HG02973 (cell line): ENCODE data around the gene ATP8A2.

Source experiments
- ATAC-seq: cut with Tn5 transposase; IDR thresholded peaks from one replicate; pipeline ENCODE4 v1.9.1; 2021; ENCODE audit warnings: moderate library complexity; ENCODE audit not compliant: unreplicated experiment

The ATP8A2 gene

GRCh38 chr13:26022538-26023292, 650.9 kb downstream of the ATP8A2 start:
- ATAC-seq, result no peak

- no peak for ATAC-seq
Measured at GRCh38 chr13:26024558-26024957, 652.8 kb downstream of the ATP8A2 start.

GRCh38 chr13:26025196-26025595, 653.4 kb downstream of the ATP8A2 start:
- no peak for ATAC-seq

GRCh38 chr13:26025771-26026170, 654.0 kb downstream of the ATP8A2 start:
- ATAC-seq, result no peak

- ATAC-seq, result no peak
Measured at GRCh38 chr13:26026211-26026610, 654.4 kb downstream of the ATP8A2 start.

- no peak for ATAC-seq
Measured at GRCh38 chr13:26029581-26030136, 657.9 kb downstream of the ATP8A2 start.

- no peak for ATAC-seq
Measured at GRCh38 chr13:26030331-26030730, 658.6 kb downstream of the ATP8A2 start.

- no peak for ATAC-seq
Measured at GRCh38 chr13:26034018-26034417, 662.2 kb downstream of the ATP8A2 start.

GRCh38 chr13:26036383-26036782, 664.6 kb downstream of the ATP8A2 start:
- ATAC-seq, result no peak

- ATAC-seq, result no peak
Measured at GRCh38 chr13:26037302-26037701, 665.5 kb downstream of the ATP8A2 start.

GRCh38 chr13:26038931-26039475, 667.2 kb downstream of the ATP8A2 start:
- ATAC-seq, result no peak

- ATAC-seq, result no peak
Measured at GRCh38 chr13:26041444-26041843, 669.7 kb downstream of the ATP8A2 start.

- ATAC-seq, result no peak
Measured at GRCh38 chr13:26042785-26043184, 671.0 kb downstream of the ATP8A2 start.

GRCh38 chr13:26045142-26045541, 673.4 kb downstream of the ATP8A2 start:
- no peak for ATAC-seq

- ATAC-seq, result no peak
Measured at GRCh38 chr13:26046639-26047038, 674.9 kb downstream of the ATP8A2 start.

GRCh38 chr13:26047040-26047439, 675.3 kb downstream of the ATP8A2 start:
- no peak for ATAC-seq

- ATAC-seq, result no peak
Measured at GRCh38 chr13:26048741-26049140, 677.0 kb downstream of the ATP8A2 start.

GRCh38 chr13:26050568-26051230, 678.9 kb downstream of the ATP8A2 start:
- ATAC-seq, result no peak

GRCh38 chr13:26051231-26051656, 679.5 kb downstream of the ATP8A2 start:
- ATAC-seq, result no peak

GRCh38 chr13:26051657-26052311, 680.0 kb downstream of the ATP8A2 start, which contains the start of gene SHISA2:
Gene SHISA2 (minus strand): TSS chr13:26052016. CDS start chr13:26050975, 1,041 bp downstream.
- ATAC-seq, result no peak

- no peak for ATAC-seq
Measured at GRCh38 chr13:26052337-26052736, 680.6 kb downstream of the ATP8A2 start.
